GM18499 (cell line): ENCODE results near the gene GRHL1.
A peak's percentile ranks its signal among the peaks of the same experiment; 100 is the strongest.

ENCODE experiments used
- ATAC-seq: cut with Tn5 transposase; IDR thresholded peaks from one replicate; pipeline ENCODE4 v1.9.1; 2021; ENCODE audit warnings: moderate number of reproducible peaks; ENCODE audit not compliant: insufficient read depth, unreplicated experiment

The GRHL1 gene

GRCh38 chr2:10035053-10035422, 83.5 kb downstream of the GRHL1 start:
- ATAC-seq: no peak

DNA sequence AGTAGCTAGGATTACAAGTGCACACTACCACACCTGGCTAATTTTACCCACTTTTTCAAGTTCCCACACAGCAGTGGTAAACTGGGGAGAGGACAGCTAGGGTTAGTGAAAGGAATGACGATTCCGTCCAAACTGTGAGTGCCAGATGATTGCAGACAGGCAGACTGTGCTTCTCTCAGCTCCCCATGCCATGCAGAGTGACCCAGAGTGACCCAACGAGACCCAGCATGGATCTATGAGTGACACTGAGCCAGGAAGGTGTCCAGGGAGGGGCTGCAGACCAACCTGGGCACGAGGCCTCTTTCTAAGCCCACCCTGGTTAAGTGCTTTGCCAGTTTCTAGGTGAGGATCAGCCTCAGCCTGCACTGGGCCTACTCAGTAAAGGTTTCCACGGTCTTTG, 84.1 kb downstream of the GRHL1 start:
- ATAC-seq: no peak

DNA sequence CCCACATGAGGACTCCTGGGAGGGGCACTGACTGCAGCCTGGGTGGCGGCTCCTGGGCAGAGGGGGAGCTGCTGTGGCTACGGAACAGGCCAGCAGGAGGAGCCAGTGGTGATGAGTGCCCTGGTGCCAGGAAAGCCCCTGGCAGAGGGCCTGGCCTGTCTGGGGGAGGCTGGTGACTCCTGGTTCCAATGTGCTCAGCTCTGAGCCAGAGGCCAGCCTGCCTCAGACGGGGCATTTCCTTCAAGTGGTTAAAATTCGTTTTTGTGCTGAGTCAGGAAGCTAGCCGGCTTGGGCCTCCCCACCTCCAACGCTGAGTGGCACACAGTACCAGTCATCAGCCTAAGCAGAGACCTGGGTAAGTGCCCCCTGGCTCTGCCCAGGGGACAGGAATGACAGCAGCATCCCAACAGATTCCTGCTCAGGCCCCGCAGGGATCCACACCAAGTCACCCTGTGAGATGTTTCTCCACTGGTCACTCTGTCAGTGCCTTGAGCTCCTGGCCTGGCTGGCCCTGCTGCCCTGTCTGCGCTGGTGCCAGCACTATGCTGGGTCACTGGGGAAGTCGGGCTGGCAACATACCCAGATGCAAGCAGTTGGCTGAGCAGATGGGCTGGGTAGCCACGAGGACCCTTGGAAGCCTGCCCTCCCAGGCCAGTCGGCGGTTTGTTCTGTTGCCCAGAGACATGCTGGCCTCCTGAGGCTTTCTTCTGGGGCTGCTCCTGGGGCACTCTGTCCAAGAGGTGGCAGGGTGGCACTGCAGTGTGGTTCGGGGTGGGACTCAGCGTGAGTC, 84.8 kb downstream of the GRHL1 start:
- ATAC-seq: no peak

GRCh38 chr2:10038123-10038522, 86.6 kb downstream of the GRHL1 start:
- no peak for ATAC-seq

DNA sequence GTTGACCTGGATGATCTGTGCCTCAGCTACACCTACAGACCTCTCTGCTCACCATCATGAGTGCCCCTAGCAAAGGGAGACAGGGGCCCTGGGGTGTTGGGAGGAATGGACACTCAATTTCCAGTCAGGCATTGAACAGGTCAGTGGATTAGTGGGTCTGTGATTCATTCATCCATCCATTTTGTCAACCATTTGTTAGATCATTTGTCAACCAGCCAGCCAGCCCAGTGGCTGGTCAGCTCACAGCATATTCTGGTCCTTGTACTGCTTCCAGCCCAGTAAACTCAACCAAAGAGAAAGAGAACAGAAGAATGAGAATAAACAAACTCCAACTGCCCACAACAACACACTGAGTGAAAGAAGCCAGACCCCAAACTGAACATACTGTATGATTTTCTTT, 87.2 kb downstream of the GRHL1 start:
- ATAC-seq: no peak

DNA sequence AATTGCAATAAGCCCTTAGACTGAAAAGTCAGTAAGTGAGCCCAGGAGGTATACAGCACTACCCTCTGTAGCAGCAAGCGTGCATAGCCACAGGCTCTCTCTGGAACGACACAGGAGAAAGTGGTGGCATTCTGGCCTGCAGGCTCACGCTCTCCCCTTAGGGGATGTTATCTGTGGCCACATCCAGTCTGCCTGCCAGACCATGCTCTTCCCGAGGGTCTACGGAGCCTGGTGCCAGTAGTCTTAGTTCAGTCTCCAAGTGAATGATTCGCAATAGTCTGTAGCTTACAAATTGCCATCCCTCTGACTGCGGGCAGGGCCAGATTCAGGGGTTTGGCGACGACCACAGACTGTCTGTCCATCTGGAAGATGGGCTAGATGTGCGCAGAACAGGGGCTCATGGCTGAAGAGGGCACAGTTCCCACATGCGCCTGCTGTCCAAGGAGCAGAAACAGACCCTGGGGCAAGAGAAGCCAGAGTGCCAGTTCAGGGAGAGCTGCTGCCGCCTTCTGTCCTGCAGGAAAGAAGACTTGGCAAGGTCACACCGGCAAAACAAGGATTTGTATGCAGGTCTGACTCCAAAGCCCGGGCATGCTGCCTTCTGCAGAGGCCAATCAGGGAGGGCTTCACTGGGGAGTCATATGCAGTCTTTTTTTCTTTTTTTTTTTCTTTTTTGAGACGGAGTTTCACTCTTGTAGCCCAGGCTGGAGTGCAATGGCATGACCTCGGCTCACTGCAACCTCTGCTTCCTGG, 88.3 kb downstream of the GRHL1 start:
- no peak for ATAC-seq

GRCh38 chr2:10041711-10042110, 90.2 kb downstream of the GRHL1 start:
- ATAC-seq: no peak

GRCh38 chr2:10042301-10043161, 91.0 kb downstream of the GRHL1 start:
- ATAC-seq: no peak

GRCh38 chr2:10043256-10043905, 91.9 kb downstream of the GRHL1 start, which contains the start of gene KLF11:
Gene KLF11, plus strand, starts transcription at chr2:10043550. Its CDS starts 167 bp downstream, at chr2:10043717.
- peak; percentile 36 for ATAC-seq

DNA sequence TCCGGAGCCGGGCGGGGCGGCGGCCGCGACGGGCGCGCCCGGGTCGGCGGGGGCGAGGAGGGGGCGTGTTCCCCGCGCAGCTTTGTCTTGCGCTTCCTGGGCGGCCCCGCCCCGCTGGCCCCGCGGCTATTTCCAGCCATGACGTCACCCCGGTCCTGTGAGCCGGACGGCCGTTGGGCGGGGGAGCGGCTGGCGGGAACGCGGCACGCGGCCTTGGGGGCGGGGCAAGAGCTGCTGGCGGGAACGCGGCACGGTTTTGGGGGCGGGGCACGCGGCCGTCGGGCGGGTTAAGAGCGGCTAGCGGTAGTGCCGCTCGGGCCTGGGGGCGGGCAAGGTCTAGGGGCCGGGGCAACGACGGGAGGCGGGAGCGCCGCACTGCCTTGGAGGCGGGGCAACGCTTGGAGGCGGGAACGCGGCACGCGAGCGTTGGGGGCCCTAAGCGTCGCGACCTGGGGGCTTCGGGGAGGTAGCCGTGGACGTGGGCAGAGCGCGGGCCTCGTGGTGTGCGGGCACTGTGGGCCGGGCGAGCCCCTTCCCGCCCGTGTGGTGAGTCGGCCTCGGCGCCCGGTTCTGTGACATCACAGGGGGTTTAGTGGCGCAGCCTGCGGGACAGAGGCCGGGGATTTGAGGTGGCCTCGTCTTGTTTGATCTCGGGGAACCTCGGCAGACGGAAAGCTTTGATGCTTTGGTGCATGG, 92.6 kb downstream of the GRHL1 start:
- ATAC-seq: peak; percentile 31

DNA sequence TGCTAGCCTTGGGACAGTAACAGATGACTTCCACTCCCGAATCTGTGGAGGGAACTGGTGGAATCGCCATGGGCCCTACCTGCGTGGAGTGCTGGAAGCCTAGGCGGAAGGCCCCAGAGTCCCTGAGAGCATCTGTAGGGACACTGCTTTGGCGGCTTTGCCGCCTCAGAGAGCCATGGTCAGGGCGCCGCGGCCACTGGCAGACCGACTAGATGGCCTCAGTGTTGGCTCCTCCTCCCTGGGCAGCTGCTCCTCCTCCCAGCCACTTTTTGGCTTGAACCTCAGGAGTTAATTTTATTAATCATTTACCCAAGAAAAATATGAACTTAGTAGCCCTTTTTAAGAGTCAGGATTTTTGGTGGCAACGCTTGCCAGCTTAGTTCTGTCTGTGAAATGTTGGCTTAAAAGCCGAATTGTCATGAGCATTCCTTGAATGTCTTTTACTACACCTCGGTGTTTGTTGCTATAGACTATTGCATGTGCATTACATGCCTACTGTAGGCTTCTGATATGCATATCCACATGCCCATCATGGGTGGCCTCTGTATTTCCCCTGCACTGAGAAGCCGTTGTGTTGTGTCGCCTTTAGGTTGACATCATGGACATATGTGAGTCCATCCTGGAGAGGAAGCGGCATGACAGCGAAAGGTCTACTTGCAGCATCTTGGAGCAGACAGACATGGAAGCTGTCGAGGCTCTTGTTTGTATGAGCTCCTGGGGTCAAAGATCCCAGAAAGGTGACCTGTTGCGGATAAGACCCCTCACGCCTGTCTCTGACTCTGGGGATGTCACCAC, 94.3 kb downstream of the GRHL1 start:
- ATAC-seq: no peak

DNA sequence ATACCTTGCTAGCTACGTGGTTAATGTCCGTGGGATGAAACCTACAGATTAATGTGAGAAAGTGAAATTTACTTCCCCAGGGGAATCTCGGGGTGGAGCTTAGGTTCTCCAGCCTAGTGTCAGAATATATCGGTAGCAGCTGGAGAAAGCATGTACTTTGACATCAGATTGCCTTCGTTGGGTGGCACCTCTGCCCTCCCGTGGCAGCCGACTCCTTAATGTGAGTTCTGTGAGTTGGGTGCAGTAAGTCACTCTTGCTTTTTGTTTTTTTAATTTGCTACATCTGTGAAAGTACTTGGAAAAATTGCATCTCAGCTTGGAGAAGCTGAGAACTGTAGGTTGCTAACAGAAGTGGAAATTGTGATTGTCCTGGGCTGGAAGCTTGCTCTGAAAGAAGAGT, 95.4 kb downstream of the GRHL1 start:
- ATAC-seq: no peak

- ATAC-seq: no peak
Observed at GRCh38 chr2:10047616-10048500, 96.4 kb downstream of the GRHL1 start.

DNA sequence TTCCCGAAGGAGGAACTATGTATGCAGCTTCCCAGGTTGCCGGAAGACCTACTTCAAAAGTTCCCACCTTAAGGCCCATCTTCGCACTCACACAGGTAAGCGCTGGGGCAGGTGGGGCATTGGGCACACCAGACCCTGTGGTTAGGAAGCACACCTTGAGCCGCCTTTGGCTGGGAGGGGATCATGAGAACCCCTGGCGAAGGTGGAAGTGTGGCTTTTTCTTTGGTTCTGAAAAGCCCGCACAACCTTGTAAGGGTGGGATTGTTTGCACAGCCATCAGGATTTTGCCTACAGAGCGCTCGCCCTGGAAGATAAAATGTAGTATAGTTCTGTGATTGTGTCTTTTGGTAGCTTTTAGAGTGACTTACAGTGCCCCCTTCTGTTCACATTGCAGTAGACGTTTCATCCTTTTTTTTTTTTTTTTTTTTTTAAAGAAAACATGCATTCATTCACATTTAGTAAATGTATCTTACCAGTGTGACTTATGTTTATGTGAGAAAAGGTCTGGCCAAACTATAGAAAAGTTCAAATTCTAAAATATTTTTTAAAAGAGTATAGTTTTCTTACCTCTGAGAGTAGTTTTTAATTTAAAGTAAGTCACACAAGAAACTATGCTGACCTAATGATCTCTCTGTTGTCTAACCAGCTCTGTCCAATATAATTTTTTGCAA, 97.1 kb downstream of the GRHL1 start:
- ATAC-seq: no peak
